ENCODE results near the gene LRBA. TPM values are rescaled to one million over a fixed set of nuclear protein-coding genes. Genes with fewer than 3 reads are reported as not detected.

LRBA gene
- polyA plus RNA-seq, 1 of the 3 experiments (the other 2 are of a cell fraction): 11.4 TPM

- H3F3A ChIP-seq (replicated peaks; ENCODE audit: insufficient read depth): peaks cover 23% of the 10 kb centered on the region
- no peak overlapping the region for H3K9ac ChIP-seq
- CTCF ChIA-PET: interaction anchor here (1.0 to 2.3 kb wide), 3 partner anchors 19 to 54 kb away, joined by 3 to 5 read pairs (median 3); no protein-coding TSS in a partner anchor
- no peaks in the 10 kb centered on the region for H3K27me3 ChIP-seq (ENCODE audit: insufficient read depth)
- no peaks in the 10 kb centered on the region for H3K9me2 ChIP-seq
- H3K27ac ChIP-seq (ENCODE audit: low read depth in 2 of 2, low read length in 1 of 2): no peak overlapping the region; a peak in 1 of 4 replicates
- 83% methylated on average over 1 of the region's 1 CpG for WGBS (ENCODE audit: low lambda C conversion rate)
- TF ChIP-seq MAX (IDR thresholded peaks at IDR 0.05; ENCODE audit: low read depth) (no peak), TCF12 (IDR thresholded peaks at IDR 0.05) (peak; percentile 32; the same call in 1 of the 2 replicates)
- no peaks in the 10 kb centered on the region for H3K9me3 ChIP-seq
- no peaks in the 10 kb centered on the region for H3K36me3 ChIP-seq (replicated peaks in 1 of 2; ENCODE audit: control insufficient read depth in 1 of 2, insufficient read depth in 2 of 2, low read length in 1 of 2)
- peaks cover 8 to 15% of the 10 kb centered on the region in 2 experiments; a peak in 2 of 4 replicates for H3K4me1 ChIP-seq (ENCODE audit: control insufficient read depth in 1 of 2, insufficient read depth in 2 of 2, low read depth in 1 of 2, low read length in 1 of 2)
- no peaks in the 10 kb centered on the region for H3K79me2 ChIP-seq (ENCODE audit: insufficient read depth)
- H4K20me1 ChIP-seq (ENCODE audit: insufficient read depth): no peaks in the 10 kb centered on the region
- POLR2A ChIA-PET: no interaction called here
- H2AFZ ChIP-seq (ENCODE audit: low read depth): no peak overlapping the region
- no peak overlapping the region for H3K4me2 ChIP-seq
- no peak for DNase-seq
- H3K4me3 ChIP-seq (ENCODE audit: low read depth in 2 of 2, low read length in 1 of 2): no peak overlapping the region
Measured at GRCh38 chr4:150357829-150358228, 657.3 kb downstream of the LRBA start.

- no peaks in the 10 kb centered on the region for H3K36me3 ChIP-seq (replicated peaks in 1 of 2; ENCODE audit: control insufficient read depth in 1 of 2, insufficient read depth in 2 of 2, low read length in 1 of 2)
- H3K27me3 ChIP-seq (ENCODE audit: insufficient read depth): no peaks in the 10 kb centered on the region
- TF ChIP-seq NRF1 (IDR thresholded peaks at IDR 0.05; ENCODE audit: low read depth, low read length): no peak
- no peak for TF ChIP-seq REST (IDR thresholded peaks at IDR 0.05; ENCODE audit: low read depth, low read length)
- no peak for TF ChIP-seq POLR2AphosphoS5 (IDR thresholded peaks at IDR 0.05; ENCODE audit: low read depth, low read length)
- no peak for TF ChIP-seq RFX5 (IDR thresholded peaks at IDR 0.05; ENCODE audit: low read length)
- TF ChIP-seq USF2 (IDR thresholded peaks at IDR 0.05; ENCODE audit: borderline replicate concordance, low read depth, low read length): no peak
- no peak for TF ChIP-seq RAD21 (IDR thresholded peaks at IDR 0.05; ENCODE audit: low read length)
- no peak for TF ChIP-seq TCF12 (IDR thresholded peaks at IDR 0.05)
- no peak for TF ChIP-seq USF1 (IDR thresholded peaks at IDR 0.05; ENCODE audit: borderline replicate concordance, low read depth)
- TF ChIP-seq CHD2 (IDR thresholded peaks at IDR 0.05; ENCODE audit: low read length, partially characterized antibody): no peak
- TF ChIP-seq RCOR1 (IDR thresholded peaks at IDR 0.05; ENCODE audit: low read length): no peak
- no peak for TF ChIP-seq TEAD4 (IDR thresholded peaks at IDR 0.05; ENCODE audit: borderline replicate concordance, insufficient read depth)
- TF ChIP-seq NFIC (IDR thresholded peaks at IDR 0.05; ENCODE audit: borderline replicate concordance): no peak
- no peak for TF ChIP-seq ELF1 (IDR thresholded peaks at IDR 0.05)
- TF ChIP-seq GATA2 (CRISPR knock-in tag; IDR thresholded peaks at IDR 0.05): no peak
- no peak for TF ChIP-seq SIN3A (IDR thresholded peaks at IDR 0.05; ENCODE audit: borderline replicate concordance, low read depth, low read length)
- no peak for TF ChIP-seq YY1 (IDR thresholded peaks at IDR 0.05; ENCODE audit: low read depth)
- no peak for TF ChIP-seq MXI1 (IDR thresholded peaks at IDR 0.05; ENCODE audit: low read depth, low read length)
- H3K79me2 ChIP-seq (ENCODE audit: insufficient read depth): no peaks in the 10 kb centered on the region
- peak overlapping the region; percentile 45; the same call in 1 of the 2 replicates for H2AFZ ChIP-seq (ENCODE audit: low read depth)
- no peak overlapping the region for H3K4me2 ChIP-seq
- H3K4me1 ChIP-seq (ENCODE audit: control insufficient read depth in 1 of 2, insufficient read depth in 2 of 2, low read depth in 1 of 2, low read length in 1 of 2): peaks cover 8 to 15% of the 10 kb centered on the region in 2 experiments; a peak in 2 of 4 replicates
- no peaks in the 10 kb centered on the region for H3K9me2 ChIP-seq
- H3K27ac ChIP-seq (ENCODE audit: low read depth in 2 of 2, low read length in 1 of 2): no peak overlapping the region
- POLR2A ChIA-PET: interaction anchor here (0.5 kb wide), 1 partner anchor 892 kb away, joined by 3 read pairs; no protein-coding TSS in a partner anchor
- CTCF ChIA-PET: interaction anchor here (0.9 to 2.3 kb wide), 3 partner anchors 23 to 59 kb away, joined by 3 to 5 read pairs (median 3); no protein-coding TSS in a partner anchor
- H3K9ac ChIP-seq: no peak overlapping the region
- no peak overlapping the region for H3K4me3 ChIP-seq (ENCODE audit: low read depth in 2 of 2, low read length in 1 of 2)
- DNase-seq: no peak
- peaks cover 23% of the 10 kb centered on the region for H3F3A ChIP-seq (replicated peaks; ENCODE audit: insufficient read depth)
- 93% methylated on average over 3 of the region's 3 CpGs for WGBS (ENCODE audit: low lambda C conversion rate)
- H3K9me3 ChIP-seq: no peaks in the 10 kb centered on the region
- no peaks in the 10 kb centered on the region for H4K20me1 ChIP-seq (ENCODE audit: insufficient read depth)
Measured at GRCh38 chr4:150355858-150356455, 659.1 kb downstream of the LRBA start.

All from SK-N-SH (cell line).